K562 (cell line): ENCODE data around the gene HK1. TPM values are rescaled to one million over a fixed set of nuclear protein-coding genes. Genes with fewer than 3 reads are reported as not detected.

Experiments used
- ARHGAP35 ChIP-seq: fragments of 450-650 bp; IDR thresholded peaks from 2 replicates; pipeline ENCODE4 v1.6.1; 2018; ENCODE audit not compliant: partially characterized antibody
- FUS ChIP-seq: fragments of 200-400 bp; formaldehyde crosslinking; optimal IDR thresholded peaks from 2 replicates; pipeline ENCODE3; 2017; ENCODE audit warnings: low read depth, low read length
- MEIS2 ChIP-seq: fragments of 450-650 bp; IDR thresholded peaks from 2 replicates; pipeline ENCODE4 v1.6.1; 2014; ENCODE audit warnings: mild to moderate bottlenecking; ENCODE audit not compliant: partially characterized antibody
- NFE2 ChIP-seq: IDR thresholded peaks from 2 replicates; pipeline ENCODE4 v1.6.1; 2014; ENCODE audit warnings: antibody characterized with exemption, low read depth
- RBM15 ChIP-seq: fragments of 200-400 bp; formaldehyde crosslinking; IDR thresholded peaks from 2 replicates; pipeline ENCODE4 v1.6.1; 2018; ENCODE audit warnings: mild to moderate bottlenecking, low read length, moderate library complexity; ENCODE audit not compliant: insufficient read depth
- ZFP30 ChIP-seq: fragments of 250-450 bp; sonication (Bioruptor Pico); IDR thresholded peaks from 2 replicates; pipeline ENCODE4 v1.8.0; 2022; ENCODE audit warnings: moderate library complexity, mild to moderate bottlenecking, inconsistent platforms, borderline replicate concordance
- polyA plus RNA-seq, 8 experiments: library from polyadenylated mRNA; depleted of rRNA in 4 of 8; stranded (reverse) in 5 of 8; unstranded in 3 of 8; fragments of >200 nt; fragmentation: Nextera tagmentation in 2 of 8; fragmentation: Illumina TruSeq in 1 of 8; extraction: Ambion mirVana in 2 of 8; extraction: Trizol in 1 of 8; gene quantifications; 2 replicates each; pipeline versions ENCODE4 v1.2.1 to v1.2.3, GENCODE V29; 2011 to 2014; ENCODE audit warnings: inconsistent platforms in 1 of 8, missing spikeins in 1 of 8
- total RNA-seq, 7 experiments: library from RNA; depleted of rRNA in 6 of 7; stranded (reverse); fragments of >200 nt in 6 of 7; fragmentation: Illumina TruSeq in 2 of 7; extraction: Trizol in 2 of 7; gene quantifications; 2 replicates each; pipeline versions ENCODE4 v1.2.1 to v1.2.3, GENCODE V29; 2011 to 2021; ENCODE audit warnings: low replicate concordance in 1 of 7
- TF ChIP-seq, protein P1 (sequence below): fragments of 450-650 bp; IDR thresholded peaks from 2 replicates; pipeline ENCODE4 v1.6.1; 2016; ENCODE audit warnings: mild to moderate bottlenecking
- TF ChIP-seq, protein P2 (sequence below): IDR thresholded peaks from 2 replicates; pipeline ENCODE4 v1.6.1; 2011; ENCODE audit warnings: borderline replicate concordance, low read depth, mild to moderate bottlenecking, moderate library complexity, low read length; ENCODE audit not compliant: insufficient read depth, poor library complexity, severe bottlenecking
- TF ChIP-seq, protein P3 (sequence below): fragments of 250-450 bp; sonication (Bioruptor Pico); IDR thresholded peaks from 2 replicates; pipeline ENCODE4 v1.8.0; 2021; ENCODE audit warnings: mild to moderate bottlenecking, moderate library complexity
- TF ChIP-seq, protein P4 (sequence below), 2 experiments: IDR thresholded peaks; 2 replicates each; pipeline ENCODE4 v1.6.1; 2012; ENCODE audit warnings: improper control_type of control experiment in 2 of 2, low read depth in 2 of 2, low read length in 2 of 2, borderline replicate concordance in 1 of 2
- TF ChIP-seq, protein P5 (sequence below): fragments of 450-650 bp; IDR thresholded peaks from 2 replicates; pipeline ENCODE4 v1.6.1; 2018; ENCODE audit not compliant: partially characterized antibody

HK1 gene
- total and polyA plus RNA-seq, 9 of the 15 experiments (the other 6 are each of a cell fraction or from before 2014, with no cell fraction given): 29.2 to 444 (median 193) TPM

DNA sequence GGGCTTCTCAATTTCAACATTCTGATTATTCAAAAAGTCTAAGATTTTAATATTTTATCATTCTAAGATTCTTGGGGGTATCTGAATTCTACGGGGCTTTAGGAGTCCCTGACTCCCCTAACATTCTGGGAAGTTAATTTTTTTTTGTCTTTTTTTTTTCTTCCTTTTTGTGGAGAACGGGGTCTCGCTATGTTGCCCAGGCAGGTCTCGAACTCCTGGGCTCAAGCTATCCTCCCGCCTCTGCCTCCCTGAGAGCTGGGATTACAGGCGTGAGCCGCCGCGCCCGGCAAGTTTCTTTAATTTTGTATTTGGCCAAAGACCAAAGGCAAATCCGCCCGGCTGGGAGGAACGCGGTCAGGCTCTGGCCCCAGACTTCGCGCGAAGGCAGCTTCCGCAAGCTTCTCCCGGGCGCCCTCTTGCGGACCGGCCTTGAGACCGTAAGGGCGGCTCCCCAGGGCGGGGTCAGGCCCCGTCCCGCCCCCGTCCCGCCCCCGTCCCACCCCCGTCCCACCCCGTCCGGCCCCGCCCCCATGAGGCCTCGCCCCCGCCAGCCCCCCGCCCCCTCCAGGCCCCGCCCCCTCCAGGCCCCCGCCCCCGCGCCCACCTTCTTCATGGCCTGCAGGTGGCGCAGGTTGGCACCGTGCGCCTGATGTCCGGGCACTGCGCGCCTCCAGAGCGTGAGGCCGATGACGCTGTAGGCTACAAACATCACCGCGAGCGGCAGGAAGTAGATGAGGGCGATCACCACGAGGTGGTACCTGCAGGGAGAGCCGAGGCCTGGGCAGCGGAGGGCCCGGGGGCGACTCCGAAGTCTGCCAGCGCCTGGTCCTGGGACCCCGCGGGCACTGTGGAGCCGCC is 130.3 kb downstream of the HK1 start (continued):
- TF ChIP-seq, protein P1, sequence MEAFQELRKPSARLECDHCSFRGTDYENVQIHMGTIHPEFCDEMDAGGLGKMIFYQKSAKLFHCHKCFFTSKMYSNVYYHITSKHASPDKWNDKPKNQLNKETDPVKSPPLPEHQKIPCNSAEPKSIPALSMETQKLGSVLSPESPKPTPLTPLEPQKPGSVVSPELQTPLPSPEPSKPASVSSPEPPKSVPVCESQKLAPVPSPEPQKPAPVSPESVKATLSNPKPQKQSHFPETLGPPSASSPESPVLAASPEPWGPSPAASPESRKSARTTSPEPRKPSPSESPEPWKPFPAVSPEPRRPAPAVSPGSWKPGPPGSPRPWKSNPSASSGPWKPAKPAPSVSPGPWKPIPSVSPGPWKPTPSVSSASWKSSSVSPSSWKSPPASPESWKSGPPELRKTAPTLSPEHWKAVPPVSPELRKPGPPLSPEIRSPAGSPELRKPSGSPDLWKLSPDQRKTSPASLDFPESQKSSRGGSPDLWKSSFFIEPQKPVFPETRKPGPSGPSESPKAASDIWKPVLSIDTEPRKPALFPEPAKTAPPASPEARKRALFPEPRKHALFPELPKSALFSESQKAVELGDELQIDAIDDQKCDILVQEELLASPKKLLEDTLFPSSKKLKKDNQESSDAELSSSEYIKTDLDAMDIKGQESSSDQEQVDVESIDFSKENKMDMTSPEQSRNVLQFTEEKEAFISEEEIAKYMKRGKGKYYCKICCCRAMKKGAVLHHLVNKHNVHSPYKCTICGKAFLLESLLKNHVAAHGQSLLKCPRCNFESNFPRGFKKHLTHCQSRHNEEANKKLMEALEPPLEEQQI: no peak
- no peak for TF ChIP-seq NFE2
- TF ChIP-seq, protein P2, sequence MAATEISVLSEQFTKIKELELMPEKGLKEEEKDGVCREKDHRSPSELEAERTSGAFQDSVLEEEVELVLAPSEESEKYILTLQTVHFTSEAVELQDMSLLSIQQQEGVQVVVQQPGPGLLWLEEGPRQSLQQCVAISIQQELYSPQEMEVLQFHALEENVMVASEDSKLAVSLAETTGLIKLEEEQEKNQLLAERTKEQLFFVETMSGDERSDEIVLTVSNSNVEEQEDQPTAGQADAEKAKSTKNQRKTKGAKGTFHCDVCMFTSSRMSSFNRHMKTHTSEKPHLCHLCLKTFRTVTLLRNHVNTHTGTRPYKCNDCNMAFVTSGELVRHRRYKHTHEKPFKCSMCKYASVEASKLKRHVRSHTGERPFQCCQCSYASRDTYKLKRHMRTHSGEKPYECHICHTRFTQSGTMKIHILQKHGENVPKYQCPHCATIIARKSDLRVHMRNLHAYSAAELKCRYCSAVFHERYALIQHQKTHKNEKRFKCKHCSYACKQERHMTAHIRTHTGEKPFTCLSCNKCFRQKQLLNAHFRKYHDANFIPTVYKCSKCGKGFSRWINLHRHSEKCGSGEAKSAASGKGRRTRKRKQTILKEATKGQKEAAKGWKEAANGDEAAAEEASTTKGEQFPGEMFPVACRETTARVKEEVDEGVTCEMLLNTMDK: peak; percentile 97
- TF ChIP-seq, protein P3, sequence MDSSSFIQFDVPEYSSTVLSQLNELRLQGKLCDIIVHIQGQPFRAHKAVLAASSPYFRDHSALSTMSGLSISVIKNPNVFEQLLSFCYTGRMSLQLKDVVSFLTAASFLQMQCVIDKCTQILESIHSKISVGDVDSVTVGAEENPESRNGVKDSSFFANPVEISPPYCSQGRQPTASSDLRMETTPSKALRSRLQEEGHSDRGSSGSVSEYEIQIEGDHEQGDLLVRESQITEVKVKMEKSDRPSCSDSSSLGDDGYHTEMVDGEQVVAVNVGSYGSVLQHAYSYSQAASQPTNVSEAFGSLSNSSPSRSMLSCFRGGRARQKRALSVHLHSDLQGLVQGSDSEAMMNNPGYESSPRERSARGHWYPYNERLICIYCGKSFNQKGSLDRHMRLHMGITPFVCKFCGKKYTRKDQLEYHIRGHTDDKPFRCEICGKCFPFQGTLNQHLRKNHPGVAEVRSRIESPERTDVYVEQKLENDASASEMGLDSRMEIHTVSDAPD (CRISPR knock-in tag): 0 out of 2 replicates have a peak, but pooled peaks have one; percentile 67
- no peak for TF ChIP-seq RBM15
- TF ChIP-seq MEIS2: no peak
- TF ChIP-seq, protein P4, sequence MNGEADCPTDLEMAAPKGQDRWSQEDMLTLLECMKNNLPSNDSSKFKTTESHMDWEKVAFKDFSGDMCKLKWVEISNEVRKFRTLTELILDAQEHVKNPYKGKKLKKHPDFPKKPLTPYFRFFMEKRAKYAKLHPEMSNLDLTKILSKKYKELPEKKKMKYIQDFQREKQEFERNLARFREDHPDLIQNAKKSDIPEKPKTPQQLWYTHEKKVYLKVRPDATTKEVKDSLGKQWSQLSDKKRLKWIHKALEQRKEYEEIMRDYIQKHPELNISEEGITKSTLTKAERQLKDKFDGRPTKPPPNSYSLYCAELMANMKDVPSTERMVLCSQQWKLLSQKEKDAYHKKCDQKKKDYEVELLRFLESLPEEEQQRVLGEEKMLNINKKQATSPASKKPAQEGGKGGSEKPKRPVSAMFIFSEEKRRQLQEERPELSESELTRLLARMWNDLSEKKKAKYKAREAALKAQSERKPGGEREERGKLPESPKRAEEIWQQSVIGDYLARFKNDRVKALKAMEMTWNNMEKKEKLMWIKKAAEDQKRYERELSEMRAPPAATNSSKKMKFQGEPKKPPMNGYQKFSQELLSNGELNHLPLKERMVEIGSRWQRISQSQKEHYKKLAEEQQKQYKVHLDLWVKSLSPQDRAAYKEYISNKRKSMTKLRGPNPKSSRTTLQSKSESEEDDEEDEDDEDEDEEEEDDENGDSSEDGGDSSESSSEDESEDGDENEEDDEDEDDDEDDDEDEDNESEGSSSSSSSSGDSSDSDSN (IDR thresholded peaks at IDR 0.05; ENCODE audit: borderline replicate concordance in 1 of 2, low read depth in 2 of 2, low read length in 2 of 2): peak in 1 of 2 experiments; percentile 62; a peak in 1 of 4 replicates
- TF ChIP-seq, protein P5, sequence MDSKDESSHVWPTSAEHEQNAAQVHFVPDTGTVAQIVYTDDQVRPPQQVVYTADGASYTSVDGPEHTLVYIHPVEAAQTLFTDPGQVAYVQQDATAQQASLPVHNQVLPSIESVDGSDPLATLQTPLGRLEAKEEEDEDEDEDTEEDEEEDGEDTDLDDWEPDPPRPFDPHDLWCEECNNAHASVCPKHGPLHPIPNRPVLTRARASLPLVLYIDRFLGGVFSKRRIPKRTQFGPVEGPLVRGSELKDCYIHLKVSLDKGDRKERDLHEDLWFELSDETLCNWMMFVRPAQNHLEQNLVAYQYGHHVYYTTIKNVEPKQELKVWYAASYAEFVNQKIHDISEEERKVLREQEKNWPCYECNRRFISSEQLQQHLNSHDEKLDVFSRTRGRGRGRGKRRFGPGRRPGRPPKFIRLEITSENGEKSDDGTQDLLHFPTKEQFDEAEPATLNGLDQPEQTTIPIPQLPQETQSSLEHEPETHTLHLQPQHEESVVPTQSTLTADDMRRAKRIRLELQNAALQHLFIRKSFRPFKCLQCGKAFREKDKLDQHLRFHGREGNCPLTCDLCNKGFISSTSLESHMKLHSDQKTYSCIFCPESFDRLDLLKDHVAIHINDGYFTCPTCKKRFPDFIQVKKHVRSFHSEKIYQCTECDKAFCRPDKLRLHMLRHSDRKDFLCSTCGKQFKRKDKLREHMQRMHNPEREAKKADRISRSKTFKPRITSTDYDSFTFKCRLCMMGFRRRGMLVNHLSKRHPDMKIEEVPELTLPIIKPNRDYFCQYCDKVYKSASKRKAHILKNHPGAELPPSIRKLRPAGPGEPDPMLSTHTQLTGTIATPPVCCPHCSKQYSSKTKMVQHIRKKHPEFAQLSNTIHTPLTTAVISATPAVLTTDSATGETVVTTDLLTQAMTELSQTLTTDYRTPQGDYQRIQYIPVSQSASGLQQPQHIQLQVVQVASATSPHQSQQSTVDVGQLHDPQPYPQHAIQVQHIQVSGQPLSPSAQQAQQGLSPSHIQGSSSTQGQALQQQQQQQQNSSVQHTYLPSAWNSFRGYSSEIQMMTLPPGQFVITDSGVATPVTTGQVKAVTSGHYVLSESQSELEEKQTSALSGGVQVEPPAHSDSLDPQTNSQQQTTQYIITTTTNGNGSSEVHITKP: no peak
- no peak for TF ChIP-seq ZFP30
- no peak for TF ChIP-seq FUS
- no peak for TF ChIP-seq ARHGAP35
